H7 (cell line): ENCODE results near the gene ACTA2. TPM values are rescaled to one million over a fixed set of nuclear protein-coding genes. Genes with fewer than 3 reads are reported as not detected.

Source experiments
- DNase-seq: peaks from one replicate; pipeline ENCODE4 v3.0.0; 2012
- H3K27me3 ChIP-seq: 2 replicates; pipeline ENCODE4 v1.6.0; 2011; ENCODE audit warnings: mild to moderate bottlenecking, low read length; ENCODE audit not compliant: control insufficient read depth, insufficient read depth
- H3K36me3 ChIP-seq: replicated peaks from 2 replicates; pipeline ENCODE4 v1.5.1; 2011; ENCODE audit warnings: low read length; ENCODE audit not compliant: control insufficient read depth, insufficient read depth
- H3K4me3 ChIP-seq: 2 replicates; pipeline ENCODE4 v1.5.1; 2011; ENCODE audit warnings: low read depth, mild to moderate bottlenecking, control low read depth, low read length, moderate library complexity; ENCODE audit not compliant: insufficient read depth
- total RNA-seq: library from RNA; depleted of rRNA; stranded (reverse); fragments of >200 nt; shearing (Covaris generic); gene quantifications from 2 replicates; pipeline ENCODE4 v1.2.3, GENCODE V29; 2014

ACTA2 gene
- total RNA-seq, 1 experiment from 2014 or later, result not detected

GRCh38 chr10:88987840-88988239 is 35.3 kb upstream of the ACTA2 start:
- no peak for DNase-seq
- peaks cover 33% of the 10 kb centered on the region for H3K27me3 ChIP-seq
- H3K36me3 ChIP-seq, result no peaks in the 10 kb centered on the region

GRCh38 chr10:88987243-88987725 is 34.7 kb upstream of the ACTA2 start:
- no peaks in the 10 kb centered on the region for H3K36me3 ChIP-seq
- H3K4me3 ChIP-seq, result no peak overlapping the region
- peaks cover 32% of the 10 kb centered on the region for H3K27me3 ChIP-seq

More at GRCh38 chr10:88987840-88988239, 35.3 kb upstream of the ACTA2 start:
- H3K4me3 ChIP-seq, result no peak overlapping the region

DNA sequence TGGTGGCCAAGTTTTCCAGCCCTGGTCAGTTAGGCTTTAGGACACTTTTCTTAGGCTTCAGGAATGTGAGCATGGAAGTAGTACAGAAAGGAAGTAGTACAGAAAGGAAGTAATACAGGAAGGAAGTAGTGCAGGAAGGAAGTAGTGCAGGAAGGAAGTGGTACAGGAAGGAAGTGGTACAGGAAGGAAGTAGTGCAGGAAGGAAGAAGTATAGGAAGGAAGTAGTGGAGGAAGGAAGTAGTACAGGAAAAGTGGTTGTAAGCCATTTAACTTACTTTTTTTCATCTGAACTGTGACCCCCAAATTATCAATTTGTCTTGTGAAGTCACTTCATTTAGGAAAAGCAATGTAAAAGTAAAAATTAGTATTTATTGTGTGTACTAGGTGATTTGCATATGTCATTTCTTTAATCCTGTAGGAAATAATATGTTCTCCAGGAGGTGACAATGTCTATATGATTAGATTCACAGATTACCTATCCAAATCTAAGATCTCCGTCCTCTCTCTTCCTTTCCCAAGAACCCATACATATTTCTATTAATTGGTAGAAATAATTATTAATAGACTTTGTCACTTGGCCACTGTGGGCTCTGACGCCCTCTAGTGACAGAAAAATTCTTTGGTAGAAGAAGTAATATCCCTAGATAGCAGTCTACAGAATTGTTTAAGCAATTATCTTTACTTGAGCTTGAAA is 34.1 kb upstream of the ACTA2 start:
- no peak overlapping the region for H3K4me3 ChIP-seq
- no peaks in the 10 kb centered on the region for H3K36me3 ChIP-seq
- peaks cover 26% of the 10 kb centered on the region for H3K27me3 ChIP-seq
- peak; percentile 39 for DNase-seq

More at GRCh38 chr10:88987243-88987725, 34.7 kb upstream of the ACTA2 start:
- no peak for DNase-seq

DNA sequence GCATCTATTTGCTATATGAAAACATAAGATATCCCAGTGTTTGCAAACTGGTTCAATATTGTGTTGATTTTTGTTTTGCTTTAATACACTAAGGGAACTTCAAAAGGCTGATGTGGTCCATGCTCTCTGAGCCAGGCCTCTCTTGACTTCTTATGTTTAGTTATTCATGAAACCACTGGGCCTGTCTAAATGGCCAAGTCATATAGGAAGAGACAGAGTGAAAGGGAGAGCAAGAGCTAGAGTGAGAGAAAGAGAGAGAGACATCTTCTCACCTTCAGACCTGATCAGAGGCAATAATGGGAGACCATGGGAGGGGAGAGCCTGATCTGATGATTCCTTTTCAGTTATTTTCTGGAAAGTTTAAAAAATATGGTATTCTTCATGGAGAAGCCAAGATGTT is 32.0 kb upstream of the ACTA2 start:
- Histone ChIP-seq H3K4me3 (no peak overlapping the region), H3K27me3 (peaks cover 5% of the 10 kb centered on the region), H3K36me3 (no peaks in the 10 kb centered on the region)
- DNase-seq, result no peak

GRCh38 chr10:88983939-88984338 is 31.4 kb upstream of the ACTA2 start:
- no peak for DNase-seq
- Histone ChIP-seq H3K27me3 (no peaks in the 10 kb centered on the region; the same call in 1 of the 2 replicates), H3K4me3 (no peak overlapping the region), H3K36me3 (no peaks in the 10 kb centered on the region)

DNA sequence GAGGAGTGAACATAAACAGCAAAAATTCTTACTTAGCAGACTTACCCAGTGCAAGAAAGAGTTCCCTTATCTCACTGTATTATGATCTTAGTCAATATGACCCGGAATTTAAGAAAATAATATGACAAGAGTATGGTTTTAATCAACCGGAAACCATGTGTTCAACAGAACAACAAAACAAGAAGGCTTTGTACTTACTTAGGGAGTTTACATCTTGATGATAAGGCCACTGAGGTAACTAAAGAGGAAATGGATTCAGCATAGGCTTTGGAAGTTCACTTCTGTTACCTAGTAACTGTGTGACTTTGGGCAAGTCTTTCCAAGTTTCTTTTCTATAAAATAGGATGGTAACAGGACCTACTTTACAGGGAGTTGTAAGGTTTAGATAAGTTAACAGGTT is 30.6 kb upstream of the ACTA2 start:
- DNase-seq, result no peak
- Histone ChIP-seq H3K4me3 (no peak overlapping the region), H3K27me3 (no peaks in the 10 kb centered on the region), H3K36me3 (no peaks in the 10 kb centered on the region)

- no peak overlapping the region for H3K4me3 ChIP-seq
- DNase-seq, result no peak
- H3K27me3 ChIP-seq, result no peaks in the 10 kb centered on the region
- H3K36me3 ChIP-seq, result no peaks in the 10 kb centered on the region
Measured at GRCh38 chr10:88982366-88982765, 29.8 kb upstream of the ACTA2 start.

GRCh38 chr10:88981435-88981834 is 28.9 kb upstream of the ACTA2 start:
- DNase-seq, result no peak
- H3K36me3 ChIP-seq, result no peaks in the 10 kb centered on the region

DNA sequence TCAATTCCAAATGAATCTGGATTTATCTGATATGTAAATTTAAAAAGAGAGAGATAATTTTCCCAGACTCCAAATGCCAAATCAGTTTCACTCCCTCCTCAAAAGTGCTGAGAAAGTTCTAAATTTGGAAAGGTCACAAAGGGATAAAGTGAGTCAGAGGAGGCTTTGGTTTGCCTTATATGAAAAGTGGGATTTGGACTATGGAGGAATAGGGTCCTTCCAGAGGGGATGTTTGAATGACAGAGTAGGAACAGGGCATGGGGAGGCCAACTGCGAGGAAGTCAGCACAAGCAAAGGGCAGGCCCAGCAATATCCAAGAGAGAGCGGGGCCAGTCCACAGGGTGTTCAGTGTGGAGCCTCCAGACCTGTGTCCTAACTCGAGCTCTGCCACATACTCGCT is 28.2 kb upstream of the ACTA2 start:
- Histone ChIP-seq H3K36me3 (no peaks in the 10 kb centered on the region), H3K4me3 (no peak overlapping the region), H3K27me3 (no peaks in the 10 kb centered on the region)
- no peak for DNase-seq

More at GRCh38 chr10:88981435-88981834, 28.9 kb upstream of the ACTA2 start:
- Histone ChIP-seq H3K4me3 (no peak overlapping the region), H3K27me3 (no peaks in the 10 kb centered on the region)

GRCh38 chr10:88980247-88980646 is 27.7 kb upstream of the ACTA2 start:
- no peak for DNase-seq
- Histone ChIP-seq H3K36me3 (no peaks in the 10 kb centered on the region), H3K27me3 (no peaks in the 10 kb centered on the region), H3K4me3 (no peak overlapping the region)

DNA sequence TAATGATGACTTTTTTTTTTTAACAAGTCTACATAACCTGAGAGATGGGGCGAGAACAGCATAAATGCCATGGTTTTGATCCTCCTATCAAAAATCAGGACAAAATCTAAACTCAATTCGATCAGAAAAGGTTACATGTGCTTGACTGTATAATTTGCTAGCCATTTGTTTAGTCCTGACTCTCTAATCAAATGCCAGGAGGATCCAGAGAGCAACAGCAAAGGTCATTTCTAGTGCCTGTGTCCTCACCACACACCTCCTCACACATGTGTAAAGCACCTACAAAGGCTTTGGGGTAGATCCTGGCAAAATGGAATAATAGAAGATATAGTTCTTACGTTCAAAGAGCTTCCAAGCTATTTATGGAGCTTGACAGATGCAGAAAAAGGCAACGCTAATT is 27.0 kb upstream of the ACTA2 start:
- Histone ChIP-seq H3K36me3 (no peaks in the 10 kb centered on the region), H3K27me3 (no peaks in the 10 kb centered on the region), H3K4me3 (no peak overlapping the region)
- no peak for DNase-seq

DNA sequence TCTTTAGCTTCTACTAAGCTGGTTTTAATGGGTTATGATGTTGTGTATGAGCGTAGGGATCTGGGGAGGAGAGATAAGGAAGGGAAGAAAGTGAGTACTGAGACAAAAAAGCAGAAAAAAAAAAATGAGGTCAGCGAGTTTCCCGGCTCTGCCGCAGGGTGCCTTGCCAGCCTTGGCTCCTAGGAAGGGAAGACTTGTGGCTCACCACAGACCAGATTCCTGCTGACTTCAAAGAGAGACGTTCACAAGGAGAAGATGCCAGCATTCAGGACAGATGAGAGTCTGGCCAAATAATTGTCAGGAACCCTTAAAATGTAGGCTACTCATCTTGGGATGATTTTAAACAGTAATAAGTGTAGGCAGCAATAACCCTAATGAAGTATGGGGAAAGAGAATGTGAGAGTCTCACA is 26.6 kb upstream of the ACTA2 start:
- H3K36me3 ChIP-seq, result no peaks in the 10 kb centered on the region
- H3K27me3 ChIP-seq, result no peaks in the 10 kb centered on the region
- no peak overlapping the region for H3K4me3 ChIP-seq
- DNase-seq, result peak; percentile 10

DNA sequence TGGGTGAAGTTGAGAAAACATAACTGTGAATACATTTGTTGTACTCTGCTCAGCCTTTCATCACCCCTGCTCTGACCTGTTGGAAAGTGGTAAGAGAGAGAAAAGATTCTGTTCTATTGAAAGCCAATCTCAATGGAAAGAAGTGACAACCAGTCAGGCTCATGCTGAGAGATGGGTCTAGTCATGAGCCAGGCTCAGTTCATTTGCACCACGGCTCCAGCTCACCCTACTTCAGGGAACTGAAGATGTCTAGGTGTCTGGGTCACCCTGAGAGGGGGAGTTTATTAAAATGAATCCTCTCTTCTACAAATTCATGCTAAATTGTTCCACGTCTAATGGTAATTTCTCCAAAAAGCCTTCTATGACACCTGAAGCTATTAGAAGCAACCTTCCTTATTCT is 25.9 kb upstream of the ACTA2 start:
- Histone ChIP-seq H3K27me3 (no peaks in the 10 kb centered on the region), H3K36me3 (no peaks in the 10 kb centered on the region), H3K4me3 (no peak overlapping the region)
- DNase-seq, result no peak

DNA sequence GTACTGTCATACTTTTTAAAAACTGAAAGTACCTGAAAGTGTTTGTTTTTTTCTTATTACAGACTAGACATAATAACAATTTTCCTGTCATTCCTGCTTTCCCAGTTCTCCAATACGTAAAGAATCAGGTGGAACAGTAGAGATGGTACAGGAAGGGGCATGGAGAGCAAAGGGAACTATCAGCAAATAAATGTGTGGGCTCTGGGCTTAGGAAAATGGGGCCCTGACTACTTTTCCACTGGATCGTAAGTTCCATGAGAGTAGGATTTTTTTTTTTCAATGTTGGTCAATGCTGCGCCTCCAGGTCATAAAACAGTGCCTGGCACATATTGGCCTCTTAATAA is 22.8 kb upstream of the ACTA2 start:
- H3K27me3 ChIP-seq, result no peaks in the 10 kb centered on the region
- no peak overlapping the region for H3K4me3 ChIP-seq
- no peaks in the 10 kb centered on the region for H3K36me3 ChIP-seq
- no peak for DNase-seq

- H3K4me3 ChIP-seq, result no peak overlapping the region
- H3K27me3 ChIP-seq, result no peaks in the 10 kb centered on the region
- no peak for DNase-seq
- no peaks in the 10 kb centered on the region for H3K36me3 ChIP-seq
Measured at GRCh38 chr10:88974446-88975376, 22.1 kb upstream of the ACTA2 start.
